HepG2 (cell line): ENCODE results near the gene MADCAM1. TPM values are rescaled to one million over a fixed set of nuclear protein-coding genes. Genes with fewer than 3 reads are reported as not detected.

Experiments used
- GMEB1 ChIP-seq: sonication (generic); formaldehyde crosslinking; IDR thresholded peaks from 2 replicates; pipeline ENCODE4 v1.5.1; 2020; ENCODE audit warnings: missing genetic modification reagents, mild to moderate bottlenecking, borderline replicate concordance
- HMG20B ChIP-seq: conservative IDR thresholded peaks from 2 replicates; pipeline ENCODE4 v1.6.1; 2016; ENCODE audit warnings: missing genetic modification reagents, missing compliant biosample characterization
- HNF1A ChIP-seq, 2 experiments: sonication (generic) in 1 of 2; formaldehyde crosslinking in 1 of 2; IDR thresholded peaks; 2 replicates each; pipeline versions ENCODE4 v1.4.0 to v1.6.1; 2016 to 2020; ENCODE audit warnings: borderline replicate concordance in 1 of 2, low read depth in 1 of 2, mild to moderate bottlenecking in 1 of 2, missing genetic modification reagents in 1 of 2
- SAP130 ChIP-seq: IDR thresholded peaks from 2 replicates; pipeline ENCODE4 v1.6.1; 2016; ENCODE audit warnings: low read depth
- ZFP91 ChIP-seq: sonication (generic); formaldehyde crosslinking; IDR thresholded peaks from 2 replicates; pipeline ENCODE4 v1.9.0; 2022; ENCODE audit warnings: missing genetic modification reagents, mild to moderate bottlenecking, borderline replicate concordance
- ZFX ChIP-seq: sonication (generic); formaldehyde crosslinking; IDR thresholded peaks from 2 replicates; pipeline ENCODE4 v1.4.0; 2020; ENCODE audit warnings: mild to moderate bottlenecking, low read depth, missing genetic modification reagents, moderate library complexity
- ZNF292 ChIP-seq: sonication (generic); formaldehyde crosslinking; IDR thresholded peaks from 2 replicates; pipeline ENCODE4 v1.8.1; 2022; ENCODE audit warnings: mild to moderate bottlenecking, low read depth, missing genetic modification reagents, borderline replicate concordance
- ZNF543 ChIP-seq: sonication (generic); formaldehyde crosslinking; IDR thresholded peaks from 2 replicates; pipeline ENCODE4 v1.4.0; 2020; ENCODE audit warnings: mild to moderate bottlenecking, missing genetic modification reagents
- ZNF563 ChIP-seq: sonication (generic); formaldehyde crosslinking; IDR thresholded peaks from 2 replicates; pipeline ENCODE4 v1.8.0; 2022; ENCODE audit warnings: mild to moderate bottlenecking, moderate library complexity, missing genetic modification reagents
- ZSCAN22 ChIP-seq: sonication (generic); formaldehyde crosslinking; IDR thresholded peaks from 2 replicates; pipeline ENCODE4 v1.4.0; 2020; ENCODE audit warnings: mild to moderate bottlenecking, missing genetic modification reagents
- polyA plus RNA-seq, 8 experiments: library from polyadenylated mRNA; depleted of rRNA in 3 of 8; stranded (reverse) in 7 of 8; unstranded in 1 of 8; fragments of >200 nt; fragmentation: Illumina TruSeq in 4 of 8; extraction: Trizol in 4 of 8; gene quantifications; 2 replicates each; pipeline versions ENCODE4 v1.2.1 to v1.2.3, GENCODE V29; 2011 to 2016; ENCODE audit warnings: low read depth in 4 of 8, missing spikeins in 1 of 8, mixed read lengths in 1 of 8; ENCODE audit not compliant: insufficient read depth in 1 of 8
- total RNA-seq, 5 experiments: library from RNA; depleted of rRNA; stranded (reverse); fragments of >200 nt; fragmentation: Illumina TruSeq; extraction: Trizol; gene quantifications; 2 replicates each; pipeline ENCODE4 v1.2.3, GENCODE V29; 2016; ENCODE audit warnings: low read depth in 1 of 5
- TF ChIP-seq, protein P1 (sequence below): sonication (generic); formaldehyde crosslinking; IDR thresholded peaks from 2 replicates; pipeline ENCODE4 v1.4.0; 2020; ENCODE audit warnings: missing genetic modification reagents, borderline replicate concordance
- TF ChIP-seq, protein P2 (sequence below): sonication (generic); formaldehyde crosslinking; IDR thresholded peaks from 2 replicates; pipeline ENCODE4 v1.5.0; 2020; ENCODE audit warnings: missing genetic modification reagents

MADCAM1 gene
- total and polyA plus RNA-seq, 2 of the 13 experiments (the other 11 are each of a cell fraction or from before 2014, with no cell fraction given), result 0.29 to 0.33 TPM

DNA sequence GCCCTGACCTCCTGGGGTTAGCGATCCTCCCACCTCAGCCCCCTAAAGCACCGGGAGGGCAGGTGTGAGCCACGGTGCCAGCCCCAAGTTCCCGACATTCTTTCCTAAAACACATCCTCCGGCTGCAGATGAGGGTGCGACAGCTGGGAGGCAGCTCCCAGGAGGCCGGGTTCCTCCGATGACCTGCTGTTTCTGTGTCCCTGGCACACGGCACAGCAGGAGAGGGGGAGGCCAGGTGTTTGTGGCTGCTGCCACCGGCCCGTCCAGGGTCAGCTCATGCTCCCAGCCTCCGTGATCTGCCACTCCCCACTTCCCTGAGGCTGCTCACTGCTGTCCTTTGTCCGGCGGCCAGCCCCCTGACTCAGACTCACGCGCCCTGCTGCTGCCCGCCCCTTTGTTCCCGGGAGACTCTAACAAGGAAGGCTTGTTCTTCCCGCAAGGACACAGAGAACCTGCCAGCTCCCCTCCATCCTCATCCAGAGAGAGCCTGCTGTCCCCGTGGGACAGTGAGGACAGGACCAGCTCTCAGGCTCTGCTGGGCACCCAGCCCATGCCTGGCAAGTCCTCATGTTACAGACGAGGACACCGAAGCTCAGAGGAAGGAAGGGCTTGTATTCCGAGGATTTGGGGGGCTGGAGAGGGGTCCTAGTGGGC lies 10.6 kb upstream of the MADCAM1 start (continued):
- TF ChIP-seq, protein P1, sequence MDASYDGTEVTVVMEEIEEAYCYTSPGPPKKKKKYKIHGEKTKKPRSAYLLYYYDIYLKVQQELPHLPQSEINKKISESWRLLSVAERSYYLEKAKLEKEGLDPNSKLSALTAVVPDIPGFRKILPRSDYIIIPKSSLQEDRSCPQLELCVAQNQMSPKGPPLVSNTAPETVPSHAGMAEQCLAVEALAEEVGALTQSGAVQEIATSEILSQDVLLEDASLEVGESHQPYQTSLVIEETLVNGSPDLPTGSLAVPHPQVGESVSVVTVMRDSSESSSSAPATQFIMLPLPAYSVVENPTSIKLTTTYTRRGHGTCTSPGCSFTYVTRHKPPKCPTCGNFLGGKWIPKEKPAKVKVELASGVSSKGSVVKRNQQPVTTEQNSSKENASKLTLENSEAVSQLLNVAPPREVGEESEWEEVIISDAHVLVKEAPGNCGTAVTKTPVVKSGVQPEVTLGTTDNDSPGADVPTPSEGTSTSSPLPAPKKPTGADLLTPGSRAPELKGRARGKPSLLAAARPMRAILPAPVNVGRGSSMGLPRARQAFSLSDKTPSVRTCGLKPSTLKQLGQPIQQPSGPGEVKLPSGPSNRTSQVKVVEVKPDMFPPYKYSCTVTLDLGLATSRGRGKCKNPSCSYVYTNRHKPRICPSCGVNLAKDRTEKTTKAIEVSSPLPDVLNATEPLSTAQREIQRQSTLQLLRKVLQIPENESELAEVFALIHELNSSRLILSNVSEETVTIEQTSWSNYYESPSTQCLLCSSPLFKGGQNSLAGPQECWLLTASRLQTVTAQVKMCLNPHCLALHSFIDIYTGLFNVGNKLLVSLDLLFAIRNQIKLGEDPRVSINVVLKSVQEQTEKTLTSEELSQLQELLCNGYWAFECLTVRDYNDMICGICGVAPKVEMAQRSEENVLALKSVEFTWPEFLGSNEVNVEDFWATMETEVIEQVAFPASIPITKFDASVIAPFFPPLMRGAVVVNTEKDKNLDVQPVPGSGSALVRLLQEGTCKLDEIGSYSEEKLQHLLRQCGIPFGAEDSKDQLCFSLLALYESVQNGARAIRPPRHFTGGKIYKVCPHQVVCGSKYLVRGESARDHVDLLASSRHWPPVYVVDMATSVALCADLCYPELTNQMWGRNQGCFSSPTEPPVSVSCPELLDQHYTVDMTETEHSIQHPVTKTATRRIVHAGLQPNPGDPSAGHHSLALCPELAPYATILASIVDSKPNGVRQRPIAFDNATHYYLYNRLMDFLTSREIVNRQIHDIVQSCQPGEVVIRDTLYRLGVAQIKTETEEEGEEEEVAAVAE (CRISPR knock-in tag), result no peak
- TF ChIP-seq ZNF563 (CRISPR knock-in tag) (0 out of 2 replicates have a peak, but pooled peaks have one; percentile 22), HNF1A (IDR thresholded peaks at IDR 0.05; ENCODE audit: low read depth) (no peak), HNF1A (CRISPR knock-in tag; IDR thresholded peaks at IDR 0.05; ENCODE audit: borderline replicate concordance) (no peak), GMEB1 (CRISPR knock-in tag) (no peak), ZFP91 (CRISPR knock-in tag) (no peak; the same call in 1 of the 2 replicates), ZSCAN22 (no peak), SAP130 (CRISPR knock-in tag) (peak; percentile 73), ZFX (CRISPR knock-in tag) (peak; percentile 24; the same call in 1 of the 2 replicates), HMG20B (CRISPR knock-in tag) (no peak), ZNF543 (CRISPR knock-in tag) (no peak), ZNF292 (peak; percentile 87)
- TF ChIP-seq, protein P2, sequence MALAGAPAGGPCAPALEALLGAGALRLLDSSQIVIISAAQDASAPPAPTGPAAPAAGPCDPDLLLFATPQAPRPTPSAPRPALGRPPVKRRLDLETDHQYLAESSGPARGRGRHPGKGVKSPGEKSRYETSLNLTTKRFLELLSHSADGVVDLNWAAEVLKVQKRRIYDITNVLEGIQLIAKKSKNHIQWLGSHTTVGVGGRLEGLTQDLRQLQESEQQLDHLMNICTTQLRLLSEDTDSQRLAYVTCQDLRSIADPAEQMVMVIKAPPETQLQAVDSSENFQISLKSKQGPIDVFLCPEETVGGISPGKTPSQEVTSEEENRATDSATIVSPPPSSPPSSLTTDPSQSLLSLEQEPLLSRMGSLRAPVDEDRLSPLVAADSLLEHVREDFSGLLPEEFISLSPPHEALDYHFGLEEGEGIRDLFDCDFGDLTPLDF (CRISPR knock-in tag), result no peak
